NCI-H748 (cell line): ENCODE data around the gene C14orf119.

Experiments
- DNase-seq: peaks from one replicate; lab custom pipeline; 2025; ENCODE audit not compliant: unreplicated experiment; lab: John Stamatoyannopoulos, UW

The C14orf119 gene

DNA sequence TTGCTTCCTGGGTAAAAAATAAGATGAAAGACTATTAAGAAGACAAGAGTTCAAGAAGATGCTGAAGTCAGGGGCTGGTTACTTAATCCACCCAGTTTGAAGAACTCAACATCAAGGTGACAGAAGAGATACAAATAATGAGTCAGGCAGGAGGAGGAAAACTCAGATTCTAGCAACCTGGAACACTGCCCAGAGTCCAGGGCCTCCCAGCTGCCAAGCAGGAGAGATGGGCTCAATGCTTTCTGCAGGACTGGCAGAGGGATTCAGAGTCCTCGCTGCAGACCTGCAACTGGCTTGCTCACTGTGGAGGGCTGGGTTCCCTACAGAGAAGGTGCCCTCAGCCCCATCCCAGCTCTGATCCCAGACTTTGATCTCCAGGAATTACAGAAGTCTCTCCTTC, 52.4 kb downstream of the C14orf119 start:
- no peak for DNase-seq

DNA sequence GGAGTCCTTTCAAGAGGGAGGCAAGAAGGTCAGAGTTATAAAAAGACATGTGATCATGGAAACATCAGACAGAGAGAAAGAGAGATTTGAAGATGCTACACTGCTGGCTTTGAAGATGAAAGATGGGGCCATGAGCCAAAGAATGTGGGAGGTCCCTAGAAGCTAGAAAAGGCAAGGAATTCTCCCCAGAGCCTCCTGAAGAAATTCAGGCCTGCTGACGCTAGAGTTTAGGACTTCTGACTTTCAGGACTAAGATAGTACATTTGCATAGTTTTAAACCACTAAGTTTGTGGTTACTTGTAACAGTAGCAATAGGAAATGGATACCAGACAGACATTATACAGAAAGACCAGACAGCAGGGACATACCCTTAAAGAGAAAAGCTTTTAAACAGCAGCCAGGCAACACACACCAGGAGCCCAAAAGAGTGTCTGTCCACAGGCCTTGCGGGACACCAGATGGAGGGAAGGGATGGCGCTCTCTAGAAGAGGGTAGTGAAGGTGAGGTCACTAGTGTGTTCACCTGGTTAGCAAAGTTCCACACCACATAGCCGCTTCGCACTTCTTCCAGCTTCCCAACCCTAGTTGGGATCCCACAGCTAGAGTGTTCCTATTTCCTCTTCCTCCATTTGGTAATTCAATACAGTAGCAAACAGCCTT, 53.4 kb downstream of the C14orf119 start:
- DNase-seq, result no peak

DNA sequence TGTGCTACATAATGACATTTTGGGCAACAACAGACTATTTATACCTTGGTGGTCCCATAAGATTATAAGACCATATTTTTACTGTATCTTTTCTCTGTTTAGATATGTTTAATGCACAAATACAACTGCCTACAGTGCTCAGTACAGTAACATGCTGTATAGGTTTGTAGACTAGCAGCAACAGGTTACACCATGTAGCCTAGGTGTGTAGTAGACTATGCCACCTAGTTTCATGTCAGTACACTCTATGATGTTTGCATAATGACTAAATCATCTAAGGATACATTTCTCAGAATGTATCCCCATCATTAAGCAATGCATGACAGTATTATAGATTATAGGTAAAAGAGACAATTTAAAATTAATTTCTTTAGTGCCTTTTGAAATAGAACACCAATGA, 54.4 kb downstream of the C14orf119 start:
- DNase-seq, result no peak
